Measurements from ENCODE around the gene CFAP126. TPM values are rescaled to one million over a fixed set of nuclear protein-coding genes. Genes with fewer than 3 reads are reported as not detected.
"Not testable (repeated sequence)": the region's sequence is repeated elsewhere in the genome, so short reads cannot be mapped to it uniquely, and the experiment has no call there.

Gene CFAP126
- total and polyA plus RNA-seq, 2 of the 8 experiments (the other 6 are each of a cell fraction or from before 2014, with no cell fraction given), result not detected

GRCh38 chr1:161413050-161413449, 45.4 kb upstream of the CFAP126 start:
- H4K5ac ChIP-seq (ENCODE audit: insufficient read length, low read depth, low read length); H2BK12ac ChIP-seq (ENCODE audit: low read depth, low read length); FAIRE-seq; H3K18ac ChIP-seq (ENCODE audit: extremely low read depth, low read length); H3K4me2 ChIP-seq (ENCODE audit: insufficient read depth in 1 of 2, low read depth in 2 of 2, low read length in 2 of 2); H3K9ac ChIP-seq (replicated peaks in 1 of 4; ENCODE audit: extremely low read depth in 1 of 4, low read depth in 3 of 4, low read length in 3 of 4); H2BK20ac ChIP-seq (ENCODE audit: low read length); CTCF ChIA-PET (ENCODE audit: partially characterized antibody); H2BK120ac ChIP-seq (replicated peaks; ENCODE audit: low read depth, low read length); H3K27me3 ChIP-seq (replicated peaks in 1 of 4; ENCODE audit: control insufficient read depth in 3 of 4, extremely low read depth in 1 of 4, insufficient read depth in 3 of 4, low read length in 3 of 4); H3K27ac ChIP-seq (ENCODE audit: low read depth, low read length); H3K4ac ChIP-seq (replicated peaks; ENCODE audit: insufficient read length, low read depth, low read length); H3K79me1 ChIP-seq (ENCODE audit: low read depth, low read length); H2AK5ac ChIP-seq (ENCODE audit: low read depth, low read length); H3K14ac ChIP-seq (ENCODE audit: insufficient read length); H3K23me2 ChIP-seq (ENCODE audit: low read depth, low read length); H4K20me1 ChIP-seq (replicated peaks in 1 of 2; ENCODE audit: control insufficient read depth in 1 of 2, insufficient read depth in 2 of 2, low read length in 2 of 2); H2AFZ ChIP-seq (ENCODE audit: low read length); H3K9me3 ChIP-seq (ENCODE audit: insufficient read depth in 2 of 2, low read depth in 1 of 2, low read length in 1 of 2); H4K8ac ChIP-seq (ENCODE audit: extremely low read depth, insufficient read depth, low read length); H3K79me2 ChIP-seq (ENCODE audit: control insufficient read depth in 1 of 2, insufficient read depth in 2 of 2, low read length in 2 of 2); H2BK15ac ChIP-seq (ENCODE audit: low read length); POLR2A ChIA-PET (ENCODE audit: partially characterized antibody); H3K23ac ChIP-seq (ENCODE audit: insufficient read length); H3K4me3 ChIP-seq (ENCODE audit: extremely low read depth in 1 of 4, insufficient read depth in 2 of 4, low read depth in 3 of 4, low read length in 4 of 4); H4K91ac ChIP-seq (replicated peaks; ENCODE audit: insufficient read length, low read length); DNase-seq (ENCODE audit: low read depth in 1 of 2, low spot score in 2 of 2); H3K4me1 ChIP-seq (replicated peaks in 1 of 4; ENCODE audit: control insufficient read depth in 3 of 4, insufficient read depth in 4 of 4, low read length in 3 of 4); H3K56ac ChIP-seq (replicated peaks; ENCODE audit: insufficient read length, low read depth, low read length); H3K36me3 ChIP-seq (ENCODE audit: control insufficient read depth in 2 of 4, insufficient read depth in 4 of 4, low read length in 3 of 4); H2BK5ac ChIP-seq (ENCODE audit: low read depth, low read length): not testable (repeated sequence)
- WGBS, 2 experiments (ENCODE audit: extremely low coverage in 1 of 2, insufficient coverage in 1 of 2, insufficient read length in 1 of 2, insufficient replicate concordance in 2 of 2, low coverage in 1 of 2, low lambda C conversion rate in 2 of 2, missing lambda C conversion rate in 1 of 2), result 93% methylated on average over 7 of the region's 7 CpGs; no CpG with 5 or more reads in 1 of the 2 experiments

- not testable (repeated sequence) for H3K4me2 ChIP-seq (ENCODE audit: insufficient read depth in 1 of 2, low read depth in 2 of 2, low read length in 2 of 2)
- CTCF ChIA-PET (ENCODE audit: partially characterized antibody), result interaction anchor here (0.7 to 1.1 kb wide), 4 partner anchors 10 to 210 kb away, joined by 3 read pairs; no protein-coding TSS in a partner anchor
Measured at GRCh38 chr1:161410636-161410970, 42.9 kb upstream of the CFAP126 start.

More at GRCh38 chr1:161410636-161410970, 42.9 kb upstream of the CFAP126 start:
- H3K4ac ChIP-seq (replicated peaks; ENCODE audit: insufficient read length, low read depth, low read length); H3K27me3 ChIP-seq (replicated peaks in 1 of 4; ENCODE audit: control insufficient read depth in 3 of 4, extremely low read depth in 1 of 4, insufficient read depth in 3 of 4, low read length in 3 of 4); H3K56ac ChIP-seq (replicated peaks; ENCODE audit: insufficient read length, low read depth, low read length); H4K91ac ChIP-seq (replicated peaks; ENCODE audit: insufficient read length, low read length); H3K18ac ChIP-seq (ENCODE audit: extremely low read depth, low read length); H2AK5ac ChIP-seq (ENCODE audit: low read depth, low read length); H3K4me1 ChIP-seq (replicated peaks in 1 of 4; ENCODE audit: control insufficient read depth in 3 of 4, insufficient read depth in 4 of 4, low read length in 3 of 4); H3K27ac ChIP-seq (ENCODE audit: low read depth, low read length); H3K36me3 ChIP-seq (ENCODE audit: control insufficient read depth in 2 of 4, insufficient read depth in 4 of 4, low read length in 3 of 4); H2BK120ac ChIP-seq (replicated peaks; ENCODE audit: low read depth, low read length); H2BK20ac ChIP-seq (ENCODE audit: low read length); H3K9me3 ChIP-seq (ENCODE audit: insufficient read depth in 2 of 2, low read depth in 1 of 2, low read length in 1 of 2); H4K5ac ChIP-seq (ENCODE audit: insufficient read length, low read depth, low read length); POLR2A ChIA-PET (ENCODE audit: partially characterized antibody); H3K79me2 ChIP-seq (ENCODE audit: control insufficient read depth in 1 of 2, insufficient read depth in 2 of 2, low read length in 2 of 2); H3K23ac ChIP-seq (ENCODE audit: insufficient read length); H3K79me1 ChIP-seq (ENCODE audit: low read depth, low read length); FAIRE-seq; H2BK15ac ChIP-seq (ENCODE audit: low read length); H4K20me1 ChIP-seq (replicated peaks in 1 of 2; ENCODE audit: control insufficient read depth in 1 of 2, insufficient read depth in 2 of 2, low read length in 2 of 2); H2AFZ ChIP-seq (ENCODE audit: low read length); DNase-seq (ENCODE audit: low read depth in 1 of 2, low spot score in 2 of 2); H4K8ac ChIP-seq (ENCODE audit: extremely low read depth, insufficient read depth, low read length); H3K14ac ChIP-seq (ENCODE audit: insufficient read length); H2BK5ac ChIP-seq (ENCODE audit: low read depth, low read length); H3K9ac ChIP-seq (replicated peaks in 1 of 4; ENCODE audit: extremely low read depth in 1 of 4, low read depth in 3 of 4, low read length in 3 of 4); H3K23me2 ChIP-seq (ENCODE audit: low read depth, low read length); H2BK12ac ChIP-seq (ENCODE audit: low read depth, low read length); H3K4me3 ChIP-seq (ENCODE audit: extremely low read depth in 1 of 4, insufficient read depth in 2 of 4, low read depth in 3 of 4, low read length in 4 of 4): not testable (repeated sequence)
- 94% methylated on average over 4 of the region's 4 CpGs; no CpG with 5 or more reads in 1 of the 2 experiments for WGBS, 2 experiments (ENCODE audit: extremely low coverage in 1 of 2, insufficient coverage in 1 of 2, insufficient read length in 1 of 2, insufficient replicate concordance in 2 of 2, low coverage in 1 of 2, low lambda C conversion rate in 2 of 2, missing lambda C conversion rate in 1 of 2)

Data from H1 (cell line).